HEK293T (cell line): ENCODE data around the gene ASTN2.
A peak's percentile ranks its signal among the peaks of the same experiment; 100 is the strongest.

Experiments
- CTCF ChIA-PET: fragments of 350-600 bp; formaldehyde crosslinking; extraction: SDS; loops from one replicate; lab custom pipeline; 2021; ENCODE audit warnings: antibody characterized with exemption, inconsistent platforms; lab: Yijun Ruan, JAX
- POLR2A ChIA-PET: fragments of 350-600 bp; formaldehyde crosslinking; extraction: SDS; loops from one replicate; lab custom pipeline; 2020; ENCODE audit warnings: antibody characterized with exemption, inconsistent platforms; lab: Yijun Ruan, JAX
- DNase-seq: peaks from one replicate; pipeline ENCODE4 v3.0.0; 2012; ENCODE audit warnings: mixed read lengths; ENCODE audit errors: extremely low spot score
- ARNT ChIP-seq: fragments of 450-650 bp; IDR thresholded peaks from 2 replicates; pipeline ENCODE4 v1.6.1; 2017; ENCODE audit warnings: mild to moderate bottlenecking
- BHLHE40 ChIP-seq: fragments of 450-650 bp; IDR thresholded peaks from 2 replicates; pipeline ENCODE4 v1.6.1; 2016; ENCODE audit warnings: mild to moderate bottlenecking, moderate library complexity, borderline replicate concordance
- CTBP1 ChIP-seq: fragments of 450-650 bp; IDR thresholded peaks from 2 replicates; pipeline ENCODE4 v1.6.1; 2016; ENCODE audit warnings: borderline replicate concordance
- ELF4 ChIP-seq: fragments of 450-650 bp; IDR thresholded peaks from 2 replicates; pipeline ENCODE4 v1.6.1; 2017; ENCODE audit warnings: antibody characterized with exemption
- FOXA1 ChIP-seq: fragments of 450-650 bp; IDR thresholded peaks from 2 replicates; pipeline ENCODE4 v1.6.1; 2016; ENCODE audit warnings: mild to moderate bottlenecking
- FOXK2 ChIP-seq: fragments of 450-650 bp; IDR thresholded peaks from 2 replicates; pipeline ENCODE4 v1.6.1; 2016; ENCODE audit warnings: mild to moderate bottlenecking
- FOXM1 ChIP-seq: fragments of 450-650 bp; IDR thresholded peaks from 2 replicates; pipeline ENCODE4 v1.6.1; 2017; ENCODE audit warnings: mild to moderate bottlenecking, borderline replicate concordance
- HDGF ChIP-seq: fragments of 450-650 bp; IDR thresholded peaks from 2 replicates; pipeline ENCODE4 v1.6.1; 2017; ENCODE audit warnings: antibody characterized with exemption, borderline replicate concordance
- L3MBTL2 ChIP-seq: fragments of 450-650 bp; conservative IDR thresholded peaks from 2 replicates; pipeline ENCODE4 v1.6.1; 2016; ENCODE audit warnings: mild to moderate bottlenecking
- LEF1 ChIP-seq: fragments of 450-650 bp; IDR thresholded peaks from 2 replicates; pipeline ENCODE4 v1.6.1; 2017; ENCODE audit warnings: mild to moderate bottlenecking, borderline replicate concordance
- NFRKB ChIP-seq: fragments of 450-650 bp; IDR thresholded peaks from 2 replicates; pipeline ENCODE4 v1.6.1; 2016; ENCODE audit warnings: mild to moderate bottlenecking, moderate library complexity
- SP1 ChIP-seq: fragments of 450-650 bp; IDR thresholded peaks from 2 replicates; pipeline ENCODE4 v1.6.1; 2017
- SUZ12 ChIP-seq: fragments of 450-650 bp; IDR thresholded peaks from 2 replicates; pipeline ENCODE4 v1.6.1; 2016; ENCODE audit warnings: mild to moderate bottlenecking
- TARDBP ChIP-seq: fragments of 450-650 bp; IDR thresholded peaks from 2 replicates; pipeline ENCODE4 v1.6.1; 2016
- ZNF384 ChIP-seq: fragments of 450-650 bp; IDR thresholded peaks from 2 replicates; pipeline ENCODE4 v1.6.1; 2016
- TF ChIP-seq, protein P1 (sequence below): fragments of 450-650 bp; IDR thresholded peaks from 2 replicates; pipeline ENCODE4 v1.6.1; 2016

ASTN2 gene

DNA sequence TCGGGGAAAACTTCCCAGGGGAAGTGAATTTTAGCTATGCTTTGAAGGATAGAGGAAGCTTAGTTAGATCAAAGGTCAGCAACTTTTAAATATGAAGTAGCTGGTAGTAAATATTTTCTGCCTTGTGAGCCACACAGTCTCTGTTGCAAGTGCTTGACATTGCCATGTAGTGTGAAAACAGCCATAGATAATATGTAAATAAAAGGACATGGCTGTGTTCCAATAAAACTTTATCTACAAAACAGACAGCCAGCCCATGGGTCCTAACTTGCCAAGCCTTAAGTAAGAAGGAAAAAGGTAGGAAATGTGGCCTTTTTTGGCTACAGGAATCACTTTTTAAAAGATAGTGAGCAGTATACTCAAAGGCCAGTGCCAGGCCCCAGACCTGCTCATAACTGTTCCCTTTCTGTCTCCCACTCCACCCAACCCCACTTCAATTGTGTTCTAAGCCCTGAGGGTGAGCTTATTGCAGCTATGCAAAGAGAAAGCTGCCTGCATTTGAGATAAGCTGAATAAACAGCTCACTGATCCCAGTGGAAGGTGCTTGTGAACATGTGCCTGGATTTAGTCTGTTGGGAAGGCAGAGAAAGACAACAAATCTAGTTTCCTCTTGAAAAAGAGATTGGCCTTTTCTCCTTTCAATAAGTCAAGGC is 840.7 kb downstream of the ASTN2 start:
- POLR2A ChIA-PET, result no interaction called here
- TF ChIP-seq FOXM1, result no peak
- TF ChIP-seq TARDBP, result no peak
- no peak for TF ChIP-seq FOXK2
- TF ChIP-seq L3MBTL2, result no peak
- no peak for TF ChIP-seq CTBP1
- TF ChIP-seq LEF1, result no peak
- no peak for TF ChIP-seq HDGF
- TF ChIP-seq SUZ12, result no peak
- no peak for TF ChIP-seq ELF4
- no peak for TF ChIP-seq BHLHE40
- TF ChIP-seq, protein P1, sequence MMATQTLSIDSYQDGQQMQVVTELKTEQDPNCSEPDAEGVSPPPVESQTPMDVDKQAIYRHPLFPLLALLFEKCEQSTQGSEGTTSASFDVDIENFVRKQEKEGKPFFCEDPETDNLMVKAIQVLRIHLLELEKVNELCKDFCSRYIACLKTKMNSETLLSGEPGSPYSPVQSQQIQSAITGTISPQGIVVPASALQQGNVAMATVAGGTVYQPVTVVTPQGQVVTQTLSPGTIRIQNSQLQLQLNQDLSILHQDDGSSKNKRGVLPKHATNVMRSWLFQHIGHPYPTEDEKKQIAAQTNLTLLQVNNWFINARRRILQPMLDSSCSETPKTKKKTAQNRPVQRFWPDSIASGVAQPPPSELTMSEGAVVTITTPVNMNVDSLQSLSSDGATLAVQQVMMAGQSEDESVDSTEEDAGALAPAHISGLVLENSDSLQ, result no peak
- no peak for TF ChIP-seq NFRKB
- TF ChIP-seq ARNT, result no peak
- TF ChIP-seq ZNF384, result no peak
- no peak for TF ChIP-seq FOXA1
- TF ChIP-seq SP1, result no peak
- CTCF ChIA-PET, result interaction anchor here (0.6 kb wide), 1 partner anchor 68 kb away, joined by 3 read pairs; no protein-coding TSS in a partner anchor
- no peak for DNase-seq

DNA sequence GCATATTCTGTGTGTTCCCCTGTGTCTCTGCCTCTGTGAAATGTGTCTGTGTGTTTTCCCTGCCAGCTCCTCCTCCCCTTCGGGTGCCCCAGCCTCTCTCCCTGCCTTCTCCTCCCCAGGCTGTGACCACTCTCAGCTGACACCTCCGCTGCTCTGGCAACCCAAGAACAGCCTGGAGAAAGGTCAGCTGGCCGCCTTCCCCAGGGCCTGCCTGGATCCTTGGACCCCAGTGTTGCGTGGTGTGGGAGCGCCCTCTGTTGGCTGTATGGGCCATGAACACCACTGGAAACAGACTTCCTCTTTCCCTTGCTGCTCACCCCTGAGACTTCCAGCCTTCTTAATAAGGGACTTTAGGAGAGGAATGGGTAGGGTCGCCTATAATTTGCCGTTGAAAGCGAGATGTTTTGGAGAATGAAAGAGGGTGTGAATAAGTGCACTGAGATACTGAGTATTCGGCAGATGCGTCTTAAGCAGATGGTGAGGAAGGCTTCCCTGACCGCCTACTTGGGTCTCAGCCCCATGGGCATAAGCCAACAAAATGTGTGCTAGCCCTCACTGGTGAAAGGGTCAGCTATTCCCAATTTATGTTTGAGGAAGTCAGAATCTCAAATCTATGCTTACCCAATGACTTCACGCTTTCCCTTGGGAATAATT is 842.6 kb downstream of the ASTN2 start:
- CTCF ChIA-PET, result interaction anchor here (0.6 to 1.7 kb wide), 7 partner anchors 9 to 1280 kb away, joined by 3 to 7 read pairs (median 3); no protein-coding TSS in a partner anchor
- POLR2A ChIA-PET, result no interaction called here
- TF ChIP-seq FOXA1, result no peak
- TF ChIP-seq CTBP1, result no peak
- TF ChIP-seq BHLHE40, result no peak
- TF ChIP-seq L3MBTL2, result no peak
- TF ChIP-seq NFRKB, result no peak
- no peak for TF ChIP-seq SP1
- TF ChIP-seq HDGF, result no peak
- TF ChIP-seq, protein P1, result no peak
- no peak for TF ChIP-seq ELF4
- TF ChIP-seq TARDBP, result no peak
- peak; percentile 81 for DNase-seq

DNA sequence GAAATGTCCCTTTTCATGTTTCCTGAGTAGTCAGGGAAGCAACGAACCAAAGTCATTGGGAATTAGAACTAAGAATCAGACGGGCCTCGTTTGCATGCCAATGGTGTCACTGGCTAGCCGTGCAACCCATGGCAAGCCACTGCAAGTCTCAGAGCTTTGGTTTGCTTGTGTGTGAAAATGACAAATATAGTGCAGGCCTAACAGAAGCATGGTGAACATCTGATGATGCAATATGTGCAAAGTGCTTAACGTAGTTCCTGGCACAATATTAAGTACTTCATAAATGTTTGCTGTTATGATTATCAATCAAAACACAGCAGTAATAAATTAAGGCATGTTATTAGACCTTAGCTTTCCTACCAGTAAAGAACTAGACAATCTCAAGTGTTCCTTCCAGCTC is 845.7 kb downstream of the ASTN2 start:
- ChIA-PET CTCF (no interaction called here), POLR2A (no interaction called here)
- no peak for TF ChIP-seq CTBP1
- TF ChIP-seq LEF1, result no peak
- TF ChIP-seq TARDBP, result no peak
- no peak for TF ChIP-seq FOXA1
- TF ChIP-seq FOXM1, result no peak
- no peak for TF ChIP-seq SUZ12
- no peak for TF ChIP-seq ELF4
- TF ChIP-seq SP1, result no peak
- TF ChIP-seq NFRKB, result no peak
- no peak for TF ChIP-seq ARNT
- TF ChIP-seq, protein P1, result no peak
- no peak for TF ChIP-seq ZNF384
- TF ChIP-seq HDGF, result no peak
- no peak for TF ChIP-seq FOXK2
- TF ChIP-seq L3MBTL2, result no peak
- no peak for TF ChIP-seq BHLHE40
- DNase-seq, result no peak

DNA sequence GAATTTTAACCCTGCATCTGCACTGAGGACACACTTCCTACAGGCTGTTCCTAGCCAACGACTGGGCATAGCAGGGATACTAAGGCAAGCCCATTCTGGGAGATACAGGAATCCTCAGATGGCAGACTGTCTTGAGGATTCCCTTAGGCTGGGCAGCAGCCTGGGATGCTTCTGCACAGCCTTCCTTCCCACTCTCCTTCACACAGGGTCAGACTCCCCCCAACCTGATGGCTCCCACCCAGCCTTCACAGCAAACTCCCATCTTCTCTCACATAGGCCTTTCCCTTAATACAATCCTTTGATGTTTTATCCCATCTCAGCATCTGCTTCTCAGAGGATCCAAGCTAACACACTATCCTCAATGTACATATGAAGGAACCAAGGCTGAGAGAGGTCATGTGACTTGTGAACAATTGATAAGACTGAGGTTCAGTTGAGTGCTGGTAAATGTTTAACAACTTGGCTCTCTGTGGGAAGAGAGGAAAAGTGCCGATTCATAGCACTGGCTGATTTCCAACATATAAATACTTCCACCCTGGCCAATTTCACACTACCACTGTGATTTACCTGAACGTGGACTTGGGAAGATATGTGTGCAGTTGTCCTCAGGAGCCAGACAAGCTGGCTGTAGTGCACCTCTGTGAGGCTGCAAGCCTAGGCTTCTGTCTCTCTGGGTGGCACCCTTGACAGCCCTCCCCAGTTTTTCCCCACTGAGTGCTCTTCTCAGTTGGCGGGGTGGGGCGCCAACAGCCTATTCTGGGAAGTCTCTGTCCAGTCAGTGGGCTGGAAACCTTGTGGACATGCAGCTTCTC is 848.0 kb downstream of the ASTN2 start:
- no peak for TF ChIP-seq ARNT
- no peak for DNase-seq
- ChIA-PET CTCF (no interaction called here), POLR2A (no interaction called here)

DNA sequence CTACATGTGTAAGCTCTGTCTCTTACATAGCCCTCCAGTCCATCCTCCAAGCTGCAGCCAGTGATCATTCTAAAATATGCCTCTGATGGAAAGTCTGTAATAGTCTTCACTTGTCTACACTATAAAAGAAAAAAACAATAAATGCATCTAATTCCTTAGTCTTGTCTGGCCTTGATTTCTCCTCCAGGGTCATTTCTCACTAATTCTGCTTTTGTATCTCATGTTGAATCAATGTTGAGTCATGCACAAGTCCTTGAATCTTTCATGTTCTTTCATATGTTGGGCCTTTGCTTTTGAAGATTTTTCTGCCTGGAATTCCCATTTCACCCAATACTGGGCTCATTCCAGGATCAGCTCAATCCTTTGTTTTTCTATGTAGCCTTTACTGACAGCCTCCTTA is 848.9 kb downstream of the ASTN2 start:
- DNase-seq, result no peak
- ChIA-PET POLR2A (no interaction called here), CTCF (no interaction called here)
- TF ChIP-seq ZNF384, result no peak

DNA sequence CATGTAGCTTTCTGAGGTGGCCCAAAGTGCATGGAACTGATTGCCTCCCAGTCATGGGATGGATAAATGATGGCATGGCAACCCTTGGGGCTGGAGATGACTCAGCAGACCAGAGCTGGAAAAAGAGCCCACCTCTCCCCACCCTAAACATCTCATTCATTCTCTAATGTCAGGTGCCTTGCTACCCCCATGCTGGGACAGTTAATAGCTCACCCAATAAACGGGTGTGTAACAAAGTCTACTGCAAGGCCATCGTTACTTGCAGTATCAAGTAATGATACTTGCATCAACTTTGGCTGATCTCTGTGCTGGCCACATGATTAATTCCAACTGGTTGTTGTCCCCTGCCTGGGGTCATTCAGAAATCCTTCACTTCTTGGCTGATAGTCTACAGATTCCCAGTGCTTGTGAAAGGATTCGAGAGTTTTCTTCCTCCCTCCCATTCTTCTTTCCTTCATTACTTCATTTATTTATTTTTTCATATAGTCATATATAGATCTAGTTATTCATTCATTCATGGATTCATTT is 850.5 kb downstream of the ASTN2 start:
- DNase-seq, result no peak
- no peak for TF ChIP-seq LEF1
- TF ChIP-seq TARDBP, result no peak
- TF ChIP-seq CTBP1, result no peak
- TF ChIP-seq FOXK2, result no peak
- TF ChIP-seq HDGF, result no peak
- TF ChIP-seq SUZ12, result no peak
- TF ChIP-seq, protein P1, result no peak
- no peak for TF ChIP-seq NFRKB
- ChIA-PET POLR2A (no interaction called here), CTCF (interaction anchor here (0.7 kb wide), 1 partner anchor 27 kb away, joined by 3 read pairs; no protein-coding TSS in a partner anchor)
